HEK293 (cell line): Measurements from ENCODE around the gene SPON2.

Experiments
- CTCF ChIA-PET: fragments of 350-600 bp; formaldehyde crosslinking; extraction: SDS; loops from one replicate; lab custom pipeline; 2021; ENCODE audit warnings: antibody characterized with exemption; lab: Yijun Ruan, JAX
- POLR2A ChIA-PET: fragments of 300-600 bp; formaldehyde crosslinking; extraction: SDS; loops from one replicate; lab custom pipeline; 2020; ENCODE audit warnings: antibody characterized with exemption, inconsistent platforms; lab: Yijun Ruan, JAX
- H3K27ac ChIP-seq: fragments of 200-500 bp; sonication (Bioruptor generic); 2 replicates; pipeline ENCODE4 v1.5.1; 2014; ENCODE audit warnings: low read depth, low read length, control low read depth, inconsistent platforms; ENCODE audit errors: extremely low read depth
- H3K36me3 ChIP-seq, 2 experiments: fragments of 200-500 bp in 1 of 2; sonication (Bioruptor generic) in 1 of 2; 1 replicate in 1 of 2; 2 replicates in 1 of 2; pipeline ENCODE4 v1.5.1; 2014 to 2017; ENCODE audit warnings: inconsistent platforms in 2 of 2, low read length in 2 of 2; ENCODE audit not compliant: control insufficient read depth in 2 of 2, insufficient read depth in 1 of 2
- H3K4me1 ChIP-seq: fragments of 200-500 bp; sonication (Bioruptor generic); 2 replicates; pipeline ENCODE4 v1.5.1; 2014; ENCODE audit warnings: mild to moderate bottlenecking, low read length, inconsistent platforms; ENCODE audit not compliant: control insufficient read depth, insufficient read depth
- H3K4me3 ChIP-seq: 2 replicates; pipeline ENCODE4 v1.5.1; 2011; ENCODE audit warnings: low read depth, mild to moderate bottlenecking, control low read depth, low read length, moderate library complexity
- H3K9me3 ChIP-seq: fragments of 200-500 bp; sonication (Bioruptor generic); 2 replicates; pipeline ENCODE4 v1.5.1; 2014; ENCODE audit warnings: low read depth, low read length, inconsistent platforms; ENCODE audit not compliant: control insufficient read depth, insufficient read depth
- BCL11B ChIP-seq: fragments of 450-650 bp; formaldehyde crosslinking; IDR thresholded peaks from 2 replicates; pipeline ENCODE4 v1.5.1; 2016; ENCODE audit warnings: low read depth, missing biosample characterization, missing genetic modification characterization
- FEZF1 ChIP-seq: fragments of 450-650 bp; formaldehyde crosslinking; IDR thresholded peaks from 2 replicates; pipeline ENCODE4 v1.5.1; 2016; ENCODE audit warnings: missing biosample characterization, missing genetic modification characterization
- GLIS2 ChIP-seq: fragments of 450-650 bp; formaldehyde crosslinking; IDR thresholded peaks from 2 replicates; pipeline ENCODE4 v1.5.1; 2016; ENCODE audit warnings: missing biosample characterization, missing genetic modification characterization
- KLF10 ChIP-seq: fragments of 450-650 bp; IDR thresholded peaks from 2 replicates; pipeline ENCODE4 v1.5.1; 2018; ENCODE audit warnings: missing biosample characterization, mild to moderate bottlenecking, missing genetic modification characterization
- KLF7 ChIP-seq: fragments of 450-650 bp; formaldehyde crosslinking; IDR thresholded peaks from 2 replicates; pipeline ENCODE4 v1.5.1; 2016; ENCODE audit warnings: missing biosample characterization, missing genetic modification characterization, borderline replicate concordance
- MEIS1 ChIP-seq: sonication (generic); formaldehyde crosslinking; IDR thresholded peaks from 2 replicates; pipeline ENCODE4 v1.8.1; 2022; ENCODE audit warnings: missing genetic modification reagents, mild to moderate bottlenecking, borderline replicate concordance
- RBAK ChIP-seq: fragments of 450-650 bp; formaldehyde crosslinking; IDR thresholded peaks from 2 replicates; pipeline ENCODE4 v1.5.1; 2016; ENCODE audit warnings: missing biosample characterization, missing genetic modification characterization
- SALL2 ChIP-seq: fragments of 450-650 bp; formaldehyde crosslinking; IDR thresholded peaks from 2 replicates; pipeline ENCODE4 v1.5.0; 2017; ENCODE audit warnings: missing biosample characterization, mild to moderate bottlenecking, missing genetic modification characterization, borderline replicate concordance
- TCF7L2 ChIP-seq: IDR thresholded peaks from 2 replicates; pipeline ENCODE4 v1.6.1; 2011; ENCODE audit warnings: low read depth, mild to moderate bottlenecking, inconsistent platforms, low read length, moderate library complexity, borderline replicate concordance
- YY1 ChIP-seq: fragments of 450-650 bp; formaldehyde crosslinking; IDR thresholded peaks from 2 replicates; pipeline ENCODE4 v1.5.1; 2018; ENCODE audit warnings: missing biosample characterization, missing genetic modification characterization
- YY2 ChIP-seq: fragments of 450-650 bp; formaldehyde crosslinking; IDR thresholded peaks from 2 replicates; pipeline ENCODE4 v1.5.1; 2016; ENCODE audit warnings: missing biosample characterization, missing genetic modification characterization
- ZBTB17 ChIP-seq: fragments of 450-650 bp; formaldehyde crosslinking; IDR thresholded peaks from 2 replicates; pipeline ENCODE4 v1.5.1; 2016; ENCODE audit warnings: missing biosample characterization, missing genetic modification characterization
- ZNF114 ChIP-seq: fragments of 450-650 bp; formaldehyde crosslinking; IDR thresholded peaks from 2 replicates; pipeline ENCODE4 v1.5.0; 2017; ENCODE audit warnings: missing biosample characterization, missing genetic modification characterization
- ZNF132 ChIP-seq: fragments of 450-650 bp; formaldehyde crosslinking; IDR thresholded peaks from 2 replicates; pipeline ENCODE4 v1.5.1; 2017; ENCODE audit warnings: missing biosample characterization, missing genetic modification characterization, borderline replicate concordance
- ZNF138 ChIP-seq: fragments of 450-650 bp; formaldehyde crosslinking; IDR thresholded peaks from 2 replicates; pipeline ENCODE4 v1.5.1; 2016; ENCODE audit warnings: missing biosample characterization, missing genetic modification characterization, borderline replicate concordance
- ZNF140 ChIP-seq: fragments of 450-650 bp; formaldehyde crosslinking; IDR thresholded peaks from 2 replicates; pipeline ENCODE4 v1.5.1; 2016; ENCODE audit warnings: missing biosample characterization, missing genetic modification characterization
- ZNF175 ChIP-seq: fragments of 450-650 bp; formaldehyde crosslinking; IDR thresholded peaks from 2 replicates; pipeline ENCODE4 v1.5.1; 2016; ENCODE audit warnings: missing biosample characterization, missing genetic modification characterization
- ZNF266 ChIP-seq: fragments of 450-650 bp; formaldehyde crosslinking; IDR thresholded peaks from 2 replicates; pipeline ENCODE4 v1.5.1; 2016; ENCODE audit warnings: missing biosample characterization, missing genetic modification characterization, low read depth
- ZNF335 ChIP-seq: fragments of 450-650 bp; formaldehyde crosslinking; conservative IDR thresholded peaks from 2 replicates; pipeline ENCODE4 v1.5.1; 2016; ENCODE audit warnings: missing biosample characterization, missing genetic modification characterization
- ZNF391 ChIP-seq: fragments of 450-650 bp; formaldehyde crosslinking; IDR thresholded peaks from 2 replicates; pipeline ENCODE4 v1.5.1; 2016; ENCODE audit warnings: low read depth, missing biosample characterization, missing genetic modification characterization, borderline replicate concordance
- ZNF48 ChIP-seq: fragments of 450-650 bp; formaldehyde crosslinking; IDR thresholded peaks from 2 replicates; pipeline ENCODE4 v1.5.1; 2016; ENCODE audit warnings: missing biosample characterization, missing genetic modification characterization
- ZNF521 ChIP-seq: fragments of 450-650 bp; formaldehyde crosslinking; IDR thresholded peaks from 2 replicates; pipeline ENCODE4 v1.5.1; 2017; ENCODE audit warnings: missing biosample characterization, mild to moderate bottlenecking, missing genetic modification characterization
- ZNF548 ChIP-seq: fragments of 450-650 bp; formaldehyde crosslinking; IDR thresholded peaks from 2 replicates; pipeline ENCODE4 v1.5.1; 2016; ENCODE audit warnings: missing biosample characterization, missing genetic modification characterization
- ZNF610 ChIP-seq: fragments of 450-650 bp; formaldehyde crosslinking; IDR thresholded peaks from 2 replicates; pipeline ENCODE4 v1.5.1; 2016; ENCODE audit warnings: missing biosample characterization, missing genetic modification characterization, borderline replicate concordance
- ZNF623 ChIP-seq: fragments of 450-650 bp; formaldehyde crosslinking; IDR thresholded peaks from 2 replicates; pipeline ENCODE4 v1.5.1; 2016; ENCODE audit warnings: missing biosample characterization, missing genetic modification characterization
- ZNF624 ChIP-seq: fragments of 450-650 bp; formaldehyde crosslinking; IDR thresholded peaks from 2 replicates; pipeline ENCODE4 v1.5.1; 2017; ENCODE audit warnings: missing biosample characterization, missing genetic modification characterization
- ZNF629 ChIP-seq: fragments of 450-650 bp; formaldehyde crosslinking; IDR thresholded peaks from 2 replicates; pipeline ENCODE4 v1.5.1; 2017; ENCODE audit warnings: missing biosample characterization, missing genetic modification characterization
- ZNF670 ChIP-seq: fragments of 450-650 bp; formaldehyde crosslinking; IDR thresholded peaks from 2 replicates; pipeline ENCODE4 v1.5.1; 2016; ENCODE audit warnings: missing biosample characterization, missing genetic modification characterization, low read depth
- ZNF837 ChIP-seq: fragments of 450-650 bp; formaldehyde crosslinking; IDR thresholded peaks from 2 replicates; pipeline ENCODE4 v1.5.1; 2016; ENCODE audit warnings: missing biosample characterization, missing genetic modification characterization
- TF ChIP-seq, protein P1 (sequence below): fragments of 450-650 bp; formaldehyde crosslinking; IDR thresholded peaks from 2 replicates; pipeline ENCODE4 v1.5.1; 2017; ENCODE audit warnings: missing biosample characterization, missing genetic modification characterization
- TF ChIP-seq, protein P2 (sequence below): fragments of 450-650 bp; formaldehyde crosslinking; IDR thresholded peaks from 2 replicates; pipeline ENCODE4 v1.5.1; 2016; ENCODE audit warnings: missing biosample characterization, missing genetic modification characterization
- TF ChIP-seq, protein P3 (sequence below): sonication (generic); formaldehyde crosslinking; IDR thresholded peaks from 2 replicates; pipeline ENCODE4 v1.8.1; 2022; ENCODE audit warnings: mild to moderate bottlenecking, moderate library complexity, missing genetic modification reagents
- TF ChIP-seq, protein P4 (sequence below): fragments of 450-650 bp; formaldehyde crosslinking; IDR thresholded peaks from 2 replicates; pipeline ENCODE4 v1.5.1; 2016; ENCODE audit warnings: missing biosample characterization, missing genetic modification characterization
- TF ChIP-seq, protein P5 (sequence below): fragments of 450-650 bp; formaldehyde crosslinking; IDR thresholded peaks from 2 replicates; pipeline ENCODE4 v1.5.1; 2016; ENCODE audit warnings: missing biosample characterization, missing genetic modification characterization

Gene SPON2

DNA sequence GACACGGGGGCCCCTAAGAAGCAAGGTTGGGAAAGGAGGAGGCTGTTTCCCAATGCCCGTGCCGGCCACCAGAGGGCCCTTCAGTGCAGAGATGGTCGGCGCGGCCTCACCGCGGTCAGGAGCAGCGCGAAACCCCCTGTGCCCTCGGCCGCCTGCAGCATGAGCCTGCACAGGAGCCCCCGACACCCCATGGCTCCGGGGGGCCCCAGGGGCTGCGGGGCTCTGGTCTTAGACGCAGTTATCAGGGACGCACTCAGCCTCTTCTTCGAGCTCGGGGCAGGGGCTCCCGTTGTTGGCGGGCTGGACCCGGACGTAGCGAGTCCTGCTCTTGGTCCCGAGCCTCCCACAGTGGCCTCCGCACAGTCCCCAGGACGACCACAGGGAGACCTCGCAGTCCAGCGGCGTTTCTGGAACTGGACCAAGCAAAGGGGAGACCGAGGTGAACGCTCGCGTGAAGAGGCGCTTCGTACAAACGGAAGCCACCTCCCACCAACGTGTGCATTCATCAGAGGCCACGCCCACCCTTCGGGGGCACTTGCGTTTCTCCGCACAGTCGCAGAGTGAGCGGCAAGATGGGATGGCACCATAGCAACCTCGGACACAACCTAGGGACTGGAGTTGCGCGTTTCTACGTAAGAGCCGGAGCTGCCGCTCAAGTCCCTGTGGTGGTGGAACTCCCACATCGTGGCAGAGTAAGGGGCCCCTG is 5.0 kb downstream of the SPON2 start:
- Histone ChIP-seq H3K9me3 (no peaks in the 10 kb centered on the region), H3K4me1 (no peaks in the 10 kb centered on the region), H3K36me3 (no peaks in the 10 kb centered on the region), H3K27ac (peak overlapping the region; percentile 38; the same call in 1 of the 2 replicates), H3K4me3 (peak overlapping the region; percentile 38)
- ChIA-PET CTCF (interaction anchor here (0.5 to 1.5 kb wide), 10 partner anchors 9 to 96 kb away, joined by 3 to 5 read pairs (median 3); no protein-coding TSS in a partner anchor), POLR2A (no interaction called here)
- TF ChIP-seq ZNF623 (no peak), MEIS1 (no peak), ZNF175 (tag by site-specific recombination) (no peak), ZNF138 (tag by site-specific recombination) (no peak), ZNF391 (tag by site-specific recombination) (no peak), ZBTB17 (peak; percentile 44; the same call in 1 of the 2 replicates), ZNF266 (tag by site-specific recombination) (no peak), ZNF140 (tag by site-specific recombination) (no peak), ZNF629 (tag by site-specific recombination) (no peak; the same call in 1 of the 2 replicates), SALL2 (no peak), ZNF624 (tag by site-specific recombination) (no peak), ZNF335 (tag by site-specific recombination) (peak; percentile 93), ZNF610 (tag by site-specific recombination) (peak; percentile 86; the same call in 1 of the 2 replicates), FEZF1 (no peak), YY2 (no peak), KLF10 (tag by site-specific recombination) (0 out of 2 replicates have a peak, but pooled peaks have one; percentile 39), ZNF114 (no peak), ZNF548 (no peak), ZNF521 (no peak), GLIS2 (tag by site-specific recombination) (peak; percentile 83; the same call in 1 of the 2 replicates), TCF7L2 (no peak), KLF7 (no peak), ZNF132 (tag by site-specific recombination) (no peak), ZNF837 (tag by site-specific recombination) (no peak), YY1 (peak; percentile 41; the same call in 1 of the 2 replicates), ZNF670 (tag by site-specific recombination) (no peak), BCL11B (tag by site-specific recombination) (no peak), ZNF48 (tag by site-specific recombination) (no peak), RBAK (tag by site-specific recombination) (no peak)
- TF ChIP-seq, protein P1, sequence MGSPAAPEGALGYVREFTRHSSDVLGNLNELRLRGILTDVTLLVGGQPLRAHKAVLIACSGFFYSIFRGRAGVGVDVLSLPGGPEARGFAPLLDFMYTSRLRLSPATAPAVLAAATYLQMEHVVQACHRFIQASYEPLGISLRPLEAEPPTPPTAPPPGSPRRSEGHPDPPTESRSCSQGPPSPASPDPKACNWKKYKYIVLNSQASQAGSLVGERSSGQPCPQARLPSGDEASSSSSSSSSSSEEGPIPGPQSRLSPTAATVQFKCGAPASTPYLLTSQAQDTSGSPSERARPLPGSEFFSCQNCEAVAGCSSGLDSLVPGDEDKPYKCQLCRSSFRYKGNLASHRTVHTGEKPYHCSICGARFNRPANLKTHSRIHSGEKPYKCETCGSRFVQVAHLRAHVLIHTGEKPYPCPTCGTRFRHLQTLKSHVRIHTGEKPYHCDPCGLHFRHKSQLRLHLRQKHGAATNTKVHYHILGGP (tag by site-specific recombination) = no peak
- TF ChIP-seq, protein P2, sequence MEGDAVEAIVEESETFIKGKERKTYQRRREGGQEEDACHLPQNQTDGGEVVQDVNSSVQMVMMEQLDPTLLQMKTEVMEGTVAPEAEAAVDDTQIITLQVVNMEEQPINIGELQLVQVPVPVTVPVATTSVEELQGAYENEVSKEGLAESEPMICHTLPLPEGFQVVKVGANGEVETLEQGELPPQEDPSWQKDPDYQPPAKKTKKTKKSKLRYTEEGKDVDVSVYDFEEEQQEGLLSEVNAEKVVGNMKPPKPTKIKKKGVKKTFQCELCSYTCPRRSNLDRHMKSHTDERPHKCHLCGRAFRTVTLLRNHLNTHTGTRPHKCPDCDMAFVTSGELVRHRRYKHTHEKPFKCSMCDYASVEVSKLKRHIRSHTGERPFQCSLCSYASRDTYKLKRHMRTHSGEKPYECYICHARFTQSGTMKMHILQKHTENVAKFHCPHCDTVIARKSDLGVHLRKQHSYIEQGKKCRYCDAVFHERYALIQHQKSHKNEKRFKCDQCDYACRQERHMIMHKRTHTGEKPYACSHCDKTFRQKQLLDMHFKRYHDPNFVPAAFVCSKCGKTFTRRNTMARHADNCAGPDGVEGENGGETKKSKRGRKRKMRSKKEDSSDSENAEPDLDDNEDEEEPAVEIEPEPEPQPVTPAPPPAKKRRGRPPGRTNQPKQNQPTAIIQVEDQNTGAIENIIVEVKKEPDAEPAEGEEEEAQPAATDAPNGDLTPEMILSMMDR (tag by site-specific recombination) = peak; percentile 87
- TF ChIP-seq, protein P3, sequence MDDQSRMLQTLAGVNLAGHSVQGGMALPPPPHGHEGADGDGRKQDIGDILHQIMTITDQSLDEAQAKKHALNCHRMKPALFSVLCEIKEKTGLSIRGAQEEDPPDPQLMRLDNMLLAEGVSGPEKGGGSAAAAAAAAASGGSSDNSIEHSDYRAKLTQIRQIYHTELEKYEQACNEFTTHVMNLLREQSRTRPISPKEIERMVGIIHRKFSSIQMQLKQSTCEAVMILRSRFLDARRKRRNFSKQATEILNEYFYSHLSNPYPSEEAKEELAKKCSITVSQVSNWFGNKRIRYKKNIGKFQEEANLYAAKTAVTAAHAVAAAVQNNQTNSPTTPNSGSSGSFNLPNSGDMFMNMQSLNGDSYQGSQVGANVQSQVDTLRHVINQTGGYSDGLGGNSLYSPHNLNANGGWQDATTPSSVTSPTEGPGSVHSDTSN (CRISPR knock-in tag) = no peak
- TF ChIP-seq, protein P4, sequence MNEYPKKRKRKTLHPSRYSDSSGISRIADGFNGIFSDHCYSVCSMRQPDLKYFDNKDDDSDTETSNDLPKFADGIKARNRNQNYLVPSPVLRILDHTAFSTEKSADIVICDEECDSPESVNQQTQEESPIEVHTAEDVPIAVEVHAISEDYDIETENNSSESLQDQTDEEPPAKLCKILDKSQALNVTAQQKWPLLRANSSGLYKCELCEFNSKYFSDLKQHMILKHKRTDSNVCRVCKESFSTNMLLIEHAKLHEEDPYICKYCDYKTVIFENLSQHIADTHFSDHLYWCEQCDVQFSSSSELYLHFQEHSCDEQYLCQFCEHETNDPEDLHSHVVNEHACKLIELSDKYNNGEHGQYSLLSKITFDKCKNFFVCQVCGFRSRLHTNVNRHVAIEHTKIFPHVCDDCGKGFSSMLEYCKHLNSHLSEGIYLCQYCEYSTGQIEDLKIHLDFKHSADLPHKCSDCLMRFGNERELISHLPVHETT (tag by site-specific recombination) = no peak
- TF ChIP-seq, protein P5, sequence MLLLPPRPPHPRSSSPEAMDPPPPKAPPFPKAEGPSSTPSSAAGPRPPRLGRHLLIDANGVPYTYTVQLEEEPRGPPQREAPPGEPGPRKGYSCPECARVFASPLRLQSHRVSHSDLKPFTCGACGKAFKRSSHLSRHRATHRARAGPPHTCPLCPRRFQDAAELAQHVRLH = no peak
